ENCODE results near the gene SYCE1L.
A peak's percentile ranks its signal among the peaks of the same experiment; 100 is the strongest.
"Not testable (repeated sequence)": the region's sequence is repeated elsewhere in the genome, so short reads cannot be mapped to it uniquely, and the experiment has no call there.

The SYCE1L gene

GRCh38 chr16:77199211-77199610, at the start of gene SYCE1L:
TSS of gene SYCE1L (plus strand) at chr16:77199408. CDS start at chr16:77199452, 44 bp downstream.
- DNase-seq (ENCODE audit: low read depth) = no peak

- no peak for DNase-seq (ENCODE audit: low read depth)
Observed at GRCh38 chr16:77157346-77158058, 41.7 kb upstream of the SYCE1L start.

- no peak for DNase-seq (ENCODE audit: low read depth)
Observed at GRCh38 chr16:77158293-77158692, 40.9 kb upstream of the SYCE1L start.

GRCh38 chr16:77165006-77165405, 34.2 kb upstream of the SYCE1L start:
- no peak for DNase-seq (ENCODE audit: low read depth)

- not testable (repeated sequence) for DNase-seq (ENCODE audit: low read depth)
Observed at GRCh38 chr16:77165536-77166236, 33.5 kb upstream of the SYCE1L start.

- no peak for DNase-seq (ENCODE audit: low read depth)
Observed at GRCh38 chr16:77166726-77167125, 32.5 kb upstream of the SYCE1L start.

- no peak for DNase-seq (ENCODE audit: low read depth)
Observed at GRCh38 chr16:77168901-77169300, 30.3 kb upstream of the SYCE1L start.

GRCh38 chr16:77169650-77170236, 29.5 kb upstream of the SYCE1L start:
- no peak for DNase-seq (ENCODE audit: low read depth)

GRCh38 chr16:77170805-77171204, 28.4 kb upstream of the SYCE1L start:
- no peak for DNase-seq (ENCODE audit: low read depth)

- DNase-seq (ENCODE audit: low read depth) = no peak
Observed at GRCh38 chr16:77171745-77172635, 27.2 kb upstream of the SYCE1L start.

GRCh38 chr16:77172951-77173350, 26.3 kb upstream of the SYCE1L start:
- DNase-seq (ENCODE audit: low read depth) = no peak

- DNase-seq (ENCODE audit: low read depth) = no peak
Observed at GRCh38 chr16:77183137-77183536, 16.1 kb upstream of the SYCE1L start.

- not testable (repeated sequence) for DNase-seq (ENCODE audit: low read depth)
Observed at GRCh38 chr16:77186298-77186697, 12.9 kb upstream of the SYCE1L start.

- DNase-seq (ENCODE audit: low read depth) = no peak
Observed at GRCh38 chr16:77190190-77190477, 9.1 kb upstream of the SYCE1L start.

- DNase-seq (ENCODE audit: low read depth) = peak; percentile 91
Observed at GRCh38 chr16:77190478-77191258, 8.5 kb upstream of the SYCE1L start, which contains the start of gene MON1B. TSS of gene MON1B (plus strand) at chr16:77191190. CDS start at chr16:77191486, 296 bp downstream.

- DNase-seq (ENCODE audit: low read depth) = no peak
Observed at GRCh38 chr16:77191259-77191969, 7.8 kb upstream of the SYCE1L start.

- DNase-seq (ENCODE audit: low read depth) = no peak
Observed at GRCh38 chr16:77193377-77193776, 5.8 kb upstream of the SYCE1L start.

GRCh38 chr16:77194295-77195231, 4.6 kb upstream of the SYCE1L start:
- DNase-seq (ENCODE audit: low read depth) = no peak

- no peak for DNase-seq (ENCODE audit: low read depth)
Observed at GRCh38 chr16:77195411-77195810, 3.8 kb upstream of the SYCE1L start.

GRCh38 chr16:77197747-77198146, 1.5 kb upstream of the SYCE1L start:
- no peak for DNase-seq (ENCODE audit: low read depth)
